NB4 (cell line): Measurements from ENCODE around the gene CCDC82.

Source experiments
- DNase-seq: peaks from one replicate; pipeline ENCODE4 v3.0.0; 2010; ENCODE audit warnings: low read depth
- H3K4me3 ChIP-seq: one replicate; pipeline ENCODE4 v1.5.1; 2011; ENCODE audit warnings: mild to moderate bottlenecking, low read depth, low read length, moderate library complexity
- CTCF ChIP-seq: IDR thresholded peaks from one replicate; pipeline ENCODE4 v1.5.1; 2012; ENCODE audit warnings: low read depth, low read length
- MAX ChIP-seq: IDR thresholded peaks from 2 replicates; pipeline ENCODE4 v1.6.1; 2011; ENCODE audit warnings: low read depth, low read length
- MYC ChIP-seq: IDR thresholded peaks from 2 replicates; pipeline ENCODE4 v1.6.1; 2011; ENCODE audit warnings: low read depth, low read length
- POLR2A ChIP-seq: IDR thresholded peaks from 2 replicates; pipeline ENCODE4 v1.6.1; 2011; ENCODE audit warnings: mild to moderate bottlenecking; ENCODE audit not compliant: insufficient read length; ENCODE audit errors: extremely low read depth

The CCDC82 gene

GRCh38 chr11:96340555-96340885 is 49.2 kb downstream of the CCDC82 start:
- no peak overlapping the region for H3K4me3 ChIP-seq
- no peak for DNase-seq
- TF ChIP-seq POLR2A (no peak), CTCF (no peak), MYC (no peak)

- no peak for TF ChIP-seq MYC
- TF ChIP-seq CTCF: no peak
- no peak for TF ChIP-seq MAX
- TF ChIP-seq POLR2A: no peak
- no peak overlapping the region for H3K4me3 ChIP-seq
- no peak for DNase-seq
Observed at GRCh38 chr11:96339706-96340554, 49.8 kb downstream of the CCDC82 start.

- peak; percentile 21; the same call in 1 of the 2 replicates for TF ChIP-seq MYC
- no peak for TF ChIP-seq POLR2A
- TF ChIP-seq CTCF: no peak
- TF ChIP-seq MAX: no peak
- DNase-seq: peak; percentile 88
- no peak overlapping the region for H3K4me3 ChIP-seq
Observed at GRCh38 chr11:96338910-96339705, 50.6 kb downstream of the CCDC82 start.

GRCh38 chr11:96337541-96338431 is 51.9 kb downstream of the CCDC82 start:
- TF ChIP-seq CTCF (no peak), MAX (no peak), POLR2A (no peak), MYC (no peak)
- peak; percentile 23 for DNase-seq
- H3K4me3 ChIP-seq: no peak overlapping the region

GRCh38 chr11:96335388-96335787 is 54.3 kb downstream of the CCDC82 start:
- peak; percentile 29 for DNase-seq
- no peak overlapping the region for H3K4me3 ChIP-seq

More at GRCh38 chr11:96335388-96335787, 54.3 kb downstream of the CCDC82 start:
- TF ChIP-seq MYC: no peak
- TF ChIP-seq MAX: no peak
- TF ChIP-seq POLR2A: no peak
- TF ChIP-seq CTCF: no peak
